GM19239 (cell line): Measurements from ENCODE around the gene NUP210.
A peak's percentile ranks its signal among the peaks of the same experiment; 100 is the strongest.

ENCODE experiments used
- DNase-seq: peaks from one replicate; pipeline ENCODE4 v3.0.0; 2011; ENCODE audit warnings: low spot score; ENCODE audit not compliant: insufficient read length
- FAIRE-seq: peaks from 2 replicates; lab custom pipeline; 2011; peaks lifted over from hg19 to GRCh38; lab: Jason Lieb, UNC

Gene NUP210

GRCh38 chr3:13303410-13303809 is 116.7 kb downstream of the NUP210 start:
- FAIRE-seq: no peak
- no peak for DNase-seq

GRCh38 chr3:13301286-13301987 is 118.7 kb downstream of the NUP210 start:
- FAIRE-seq (no peak), DNase-seq (no peak)

- DNase-seq (no peak), FAIRE-seq (no peak)
These were observed 119.4 kb downstream of the NUP210 start for GRCh38 chr3:13300546-13301285.

- DNase-seq (no peak), FAIRE-seq (no peak)
These were observed 120.5 kb downstream of the NUP210 start for GRCh38 chr3:13299531-13300155.

GRCh38 chr3:13296662-13297061 is 123.5 kb downstream of the NUP210 start:
- no peak for DNase-seq

GRCh38 chr3:13294442-13295351 is 125.4 kb downstream of the NUP210 start:
- DNase-seq: no peak
- FAIRE-seq: no peak

More at GRCh38 chr3:13296662-13297061, 123.5 kb downstream of the NUP210 start:
- no peak for FAIRE-seq

- DNase-seq (no peak), FAIRE-seq (no peak)
These were observed 127.7 kb downstream of the NUP210 start for GRCh38 chr3:13292375-13292774.

GRCh38 chr3:13290941-13291340 is 129.2 kb downstream of the NUP210 start:
- DNase-seq (no peak), FAIRE-seq (no peak)

- DNase-seq (no peak), FAIRE-seq (no peak)
These were observed 130.3 kb downstream of the NUP210 start for GRCh38 chr3:13289771-13290285.

- DNase-seq (no peak), FAIRE-seq (no peak)
These were observed 131.1 kb downstream of the NUP210 start for GRCh38 chr3:13288732-13289718.

- DNase-seq: no peak
- no peak for FAIRE-seq
These were observed 132.3 kb downstream of the NUP210 start for GRCh38 chr3:13287833-13288232.

- FAIRE-seq (no peak), DNase-seq (no peak)
These were observed 133.2 kb downstream of the NUP210 start for GRCh38 chr3:13286873-13287272.

GRCh38 chr3:13285007-13285567 is 135.0 kb downstream of the NUP210 start:
- FAIRE-seq (no peak), DNase-seq (no peak)

- DNase-seq: no peak
- no peak for FAIRE-seq
These were observed 136.3 kb downstream of the NUP210 start for GRCh38 chr3:13283877-13284264.

- DNase-seq (peak; percentile 55), FAIRE-seq (no peak)
These were observed 136.9 kb downstream of the NUP210 start for GRCh38 chr3:13282986-13283876.

- FAIRE-seq: no peak
- peak; percentile 60 for DNase-seq
These were observed 137.7 kb downstream of the NUP210 start for GRCh38 chr3:13282358-13282985.
